NCI-H1417 (cell line): Measurements from ENCODE around the gene FGF18.

ENCODE experiments used
- DNase-seq, 3 experiments: peaks; one replicate each; lab custom pipeline; 2025; lab: John Stamatoyannopoulos, UW

The FGF18 gene

DNA sequence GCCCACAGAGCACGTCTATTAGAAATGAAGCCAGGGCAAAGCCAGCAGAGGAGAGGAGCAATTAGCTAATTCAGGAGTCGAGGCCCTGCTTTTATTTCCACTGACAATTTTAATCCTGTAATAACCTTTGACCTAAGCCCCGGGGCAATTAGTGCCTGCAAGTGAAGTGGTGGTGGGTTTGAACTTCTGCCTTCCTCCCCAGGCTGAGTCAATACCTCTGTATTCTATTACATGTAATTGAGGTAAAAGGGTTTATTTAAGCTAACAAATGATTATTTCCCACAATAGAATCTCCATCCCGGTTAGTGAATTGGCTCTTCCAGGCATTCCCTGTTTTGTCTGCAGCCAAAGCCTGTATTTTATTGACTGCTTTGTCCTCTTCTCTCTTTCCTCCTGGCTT is 49.9 kb downstream of the FGF18 start:
- DNase-seq = peak in 2 of 3 experiments; percentile 69 to 96

- DNase-seq = no peak
Measured at GRCh38 chr5:171470420-171470819, 51.0 kb downstream of the FGF18 start.

DNA sequence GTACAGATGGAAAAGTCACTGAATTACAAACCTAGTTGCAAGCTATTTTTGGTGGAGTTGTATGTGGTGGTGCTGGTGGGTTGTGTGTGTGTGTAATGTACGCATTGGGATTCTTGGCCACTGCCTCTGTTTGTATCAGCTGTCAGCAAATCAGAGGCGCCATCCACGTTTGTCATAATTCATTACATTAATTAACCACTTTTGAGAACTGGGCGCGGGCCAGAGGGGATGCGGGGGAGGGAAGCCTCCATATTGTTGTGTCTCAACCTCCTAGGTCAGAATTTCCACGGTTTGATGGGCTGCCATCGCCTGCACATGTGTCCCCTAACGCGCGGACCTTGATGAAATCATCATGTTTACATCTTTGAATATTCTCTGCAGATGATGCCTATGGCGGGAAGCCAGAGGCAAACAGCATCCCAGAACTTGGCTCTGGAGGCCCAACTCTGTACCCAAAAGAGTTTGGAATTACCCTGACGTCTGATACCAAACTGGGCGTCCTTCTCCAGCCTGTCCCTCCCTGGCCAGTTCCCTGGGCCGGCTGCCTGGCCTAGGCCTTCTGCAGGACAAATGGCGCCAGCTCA is 54.9 kb downstream of the FGF18 start:
- DNase-seq = peak in 1 of 3 experiments; percentile 10

GRCh38 chr5:171475596-171475995 is 56.1 kb downstream of the FGF18 start:
- no peak for DNase-seq

GRCh38 chr5:171476701-171477100 is 57.3 kb downstream of the FGF18 start:
- no peak for DNase-seq

GRCh38 chr5:171477101-171477500 is 57.7 kb downstream of the FGF18 start:
- no peak for DNase-seq

- DNase-seq = no peak
Measured at GRCh38 chr5:171477666-171478065, 58.2 kb downstream of the FGF18 start.

DNA sequence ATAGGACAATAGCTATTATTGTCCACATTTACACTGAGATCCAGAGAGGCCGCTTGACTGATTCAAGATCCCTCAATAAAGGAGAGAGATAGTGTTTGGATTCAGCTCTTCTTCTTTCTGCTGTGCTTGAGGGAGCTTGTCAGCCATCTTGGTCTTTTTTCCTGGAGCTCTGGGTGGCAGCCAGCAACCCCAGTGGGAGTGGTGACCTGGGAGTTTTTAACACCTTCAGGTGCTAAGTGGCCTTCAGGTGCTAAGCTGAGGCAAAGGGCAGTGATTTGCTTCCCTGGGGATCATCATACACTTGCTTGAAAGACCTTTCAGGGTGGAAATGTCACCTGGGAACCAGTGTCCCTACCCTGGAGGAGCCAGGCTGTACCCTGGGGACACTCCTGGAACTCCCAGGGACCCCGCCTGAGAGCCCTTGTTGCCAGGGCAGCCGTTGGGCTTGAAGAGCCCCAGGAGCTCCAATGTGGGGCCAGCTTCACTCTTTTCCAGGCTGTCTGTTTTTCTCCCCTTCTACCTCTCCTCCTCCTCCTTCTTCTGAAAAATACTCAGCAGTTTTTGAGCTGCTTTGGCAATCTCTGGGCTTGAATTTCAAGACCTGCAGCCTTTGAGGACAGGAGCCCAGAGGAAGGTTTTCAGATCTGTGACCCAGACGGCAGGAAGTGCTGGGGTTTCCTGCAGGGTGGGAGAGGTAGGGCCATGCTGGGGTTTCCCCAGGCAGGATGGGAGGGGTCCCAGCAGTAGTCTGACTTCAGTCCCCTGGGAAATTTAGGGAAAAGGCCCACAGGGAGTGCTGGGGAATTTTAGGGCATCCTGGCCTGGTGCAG is 59.7 kb downstream of the FGF18 start:
- DNase-seq = no peak

GRCh38 chr5:171479776-171480125 is 60.3 kb downstream of the FGF18 start:
- no peak for DNase-seq

DNA sequence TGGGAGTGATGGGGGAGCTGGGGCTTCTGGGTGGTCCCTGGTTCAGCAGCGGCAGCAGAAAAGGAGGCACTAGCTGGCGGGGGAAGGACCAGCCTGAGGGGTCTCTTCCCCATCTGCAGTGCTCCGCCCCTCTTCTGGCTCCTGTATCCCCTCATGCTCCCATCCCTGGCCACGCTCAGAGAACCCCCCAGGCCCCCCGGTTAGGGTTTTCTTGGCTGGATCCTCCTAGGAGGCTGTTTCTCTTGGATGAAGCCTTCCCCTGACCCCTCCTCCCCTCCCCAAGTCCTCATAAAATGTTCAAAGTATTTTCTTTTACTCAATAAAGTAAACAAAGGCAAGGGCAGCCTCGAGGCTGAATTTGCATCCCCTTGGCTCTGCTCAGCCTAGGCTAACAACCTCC is 60.8 kb downstream of the FGF18 start:
- no peak for DNase-seq

DNA sequence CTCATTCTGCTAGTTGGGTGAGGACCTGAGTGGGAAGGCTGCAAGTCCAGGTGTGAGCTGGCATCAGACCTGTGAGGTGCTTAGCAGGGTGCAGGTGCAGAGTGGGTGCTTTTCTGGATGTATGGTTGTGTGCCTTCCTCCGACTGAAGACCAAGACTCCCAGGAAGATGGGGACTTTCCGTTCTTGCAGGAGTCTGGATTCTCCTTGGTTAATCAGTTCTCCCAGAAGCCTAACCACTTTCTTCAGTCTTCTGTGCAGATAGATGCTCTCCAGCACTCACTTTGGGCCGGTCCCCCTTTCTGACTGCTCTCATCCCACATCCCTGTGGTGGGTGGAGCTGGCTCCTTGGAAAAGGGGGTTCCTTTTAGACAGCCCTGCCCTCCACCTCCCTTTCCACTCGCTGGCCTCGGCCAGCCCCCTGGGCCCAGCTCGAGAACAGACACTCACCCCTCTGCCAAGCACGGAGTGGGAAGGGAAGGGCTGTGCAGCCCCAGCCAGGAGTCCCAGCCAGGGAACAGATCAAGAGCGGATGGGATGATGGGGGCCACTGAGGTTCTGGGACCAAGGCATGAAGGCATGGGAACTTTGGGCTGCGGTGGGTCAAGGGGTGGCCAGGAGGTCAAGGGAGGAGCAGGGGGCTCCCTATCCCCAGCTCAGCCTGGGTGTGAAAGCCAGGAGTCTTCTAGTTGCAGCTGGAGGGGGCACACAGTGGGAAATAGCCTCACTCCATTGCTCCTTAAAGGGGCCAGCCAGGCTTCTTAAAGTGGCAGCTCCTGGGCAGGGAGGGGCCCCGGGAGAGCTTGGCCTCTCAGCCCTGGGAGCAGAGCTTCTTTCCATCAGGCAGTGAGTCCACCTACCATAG is 62.4 kb downstream of the FGF18 start:
- DNase-seq = no peak

- no peak for DNase-seq
Measured at GRCh38 chr5:171482434-171482730, 62.9 kb downstream of the FGF18 start.

- no peak for DNase-seq
Measured at GRCh38 chr5:171483551-171484135, 64.2 kb downstream of the FGF18 start.

DNA sequence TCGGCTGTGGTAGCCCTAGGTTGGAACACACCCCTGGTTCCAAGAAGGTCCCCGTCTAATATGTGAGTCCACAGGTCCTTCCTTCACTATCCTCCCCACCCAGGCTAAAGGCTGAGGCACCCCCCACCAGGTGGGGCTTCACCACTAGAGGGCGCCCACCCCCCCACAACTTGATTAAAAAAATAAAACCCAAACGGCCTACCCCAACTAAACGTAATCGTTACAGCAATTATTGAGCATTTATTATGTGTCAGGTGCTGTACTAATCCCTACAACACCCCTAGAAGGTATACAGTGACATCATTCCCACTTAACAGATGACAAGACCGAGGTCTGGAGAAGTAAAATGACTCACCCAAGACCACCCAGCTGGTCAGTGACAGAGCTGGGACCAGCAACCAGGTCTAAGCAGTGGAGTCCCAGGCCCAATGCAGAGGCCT is 65.0 kb downstream of the FGF18 start:
- DNase-seq = no peak

GRCh38 chr5:171485668-171486067 is 66.2 kb downstream of the FGF18 start:
- no peak for DNase-seq

DNA sequence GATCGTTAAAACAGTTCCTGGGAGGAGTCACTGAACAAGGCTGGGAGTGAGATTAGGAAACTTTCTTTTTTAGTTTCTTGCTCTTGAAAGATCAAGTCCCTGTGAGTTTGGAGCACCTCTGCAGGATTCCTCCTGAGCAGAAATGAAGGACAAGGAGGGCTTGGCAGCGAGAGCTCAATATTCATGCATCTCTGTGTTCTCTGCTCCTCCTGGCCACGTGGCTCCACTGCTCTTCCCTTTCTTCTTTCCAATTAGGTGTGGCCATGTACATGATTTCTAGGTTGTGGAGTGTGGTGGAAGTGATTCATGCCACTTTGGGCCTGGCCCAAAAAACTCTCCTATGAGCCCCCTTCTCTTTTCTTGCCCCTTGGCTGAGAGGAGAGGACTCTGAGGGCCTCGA is 67.2 kb downstream of the FGF18 start:
- DNase-seq = no peak

DNA sequence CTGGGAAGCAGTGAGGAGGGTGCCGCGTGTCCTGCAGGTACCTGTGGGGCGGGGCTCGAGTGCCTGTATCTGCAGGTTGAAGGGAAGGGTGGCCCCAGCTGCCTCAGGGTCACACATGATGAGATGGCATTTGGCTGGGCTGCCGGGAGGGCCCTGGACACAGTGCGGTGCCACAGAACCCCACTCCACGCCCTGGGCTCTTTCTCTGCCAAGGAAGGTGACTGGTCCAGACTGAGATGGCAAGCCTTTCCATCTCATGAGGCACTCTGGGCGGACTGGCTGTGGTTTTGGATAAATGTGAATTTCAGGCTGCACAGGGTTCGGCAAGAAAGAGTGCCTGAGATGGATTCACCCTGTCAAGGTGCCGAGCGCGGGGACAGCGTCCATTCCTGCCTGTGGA is 69.4 kb downstream of the FGF18 start:
- DNase-seq = no peak

DNA sequence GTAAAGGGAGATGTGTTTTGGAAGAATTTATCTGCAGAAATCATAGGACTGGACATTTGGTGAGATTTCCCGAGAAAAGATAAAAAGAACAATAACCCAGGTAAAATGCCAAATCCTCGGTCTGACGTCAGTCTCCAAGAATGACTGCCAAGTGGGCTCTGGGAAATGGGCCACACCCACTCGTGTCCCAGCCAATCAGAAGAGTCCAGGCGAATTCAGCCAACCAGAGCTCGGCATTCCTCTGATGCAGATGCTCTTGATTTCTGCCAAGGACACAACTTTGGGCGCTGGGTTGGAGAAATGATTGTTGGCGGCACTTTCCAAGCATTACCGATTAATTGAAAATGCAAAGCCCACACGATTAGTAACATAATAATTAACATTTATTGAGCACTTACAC is 73.3 kb downstream of the FGF18 start:
- no peak for DNase-seq

- no peak for DNase-seq
Measured at GRCh38 chr5:171493646-171494393, 74.4 kb downstream of the FGF18 start.

GRCh38 chr5:171494452-171495121 is 75.1 kb downstream of the FGF18 start:
- DNase-seq = peak in 1 of 3 experiments; percentile 4

- no peak for DNase-seq
Measured at GRCh38 chr5:171495122-171495700, 75.8 kb downstream of the FGF18 start.
